Activated CD8-positive, alpha-beta memory T cell treated with anti-CD3 and anti-CD28 coated beads for 36 hours (primary cell): Measurements from ENCODE around the gene PP2D1. TPM values are rescaled to one million over a fixed set of nuclear protein-coding genes. Genes with fewer than 3 reads are reported as not detected.
"Not testable (repeated sequence)": the region's sequence is repeated elsewhere in the genome, so short reads cannot be mapped to it uniquely, and the experiment has no call there.

ENCODE experiments used
- CTCF ChIA-PET: fragments of 350-600 bp; sonication (Branson Sonifier 250); formaldehyde crosslinking; loops from one replicate; lab custom pipeline; 2021; ENCODE audit warnings: antibody characterized with exemption; lab: Charles Lee
- POLR2A ChIA-PET: fragments of 350-600 bp; sonication (Branson Sonifier 250); formaldehyde crosslinking; loops from one replicate; lab custom pipeline; 2021; ENCODE audit warnings: antibody characterized with exemption; lab: Charles Lee
- total RNA-seq, 2 experiments: library from RNA; stranded (reverse); gene quantifications; one replicate each; pipeline ENCODE4 v1.2.3, GENCODE V29; 2021

PP2D1 gene
- total RNA-seq, 2 experiments from 2014 or later = not detected

GRCh38 chr3:20013396-20013795 is 1.3 kb upstream of the PP2D1 start:
- CTCF ChIA-PET = no interaction called here
- POLR2A ChIA-PET = no interaction called here

GRCh38 chr3:20008646-20009045 is 3.4 kb downstream of the PP2D1 start:
- ChIA-PET POLR2A (no interaction called here), CTCF (no interaction called here)

GRCh38 chr3:20007960-20008359 is 4.1 kb downstream of the PP2D1 start:
- POLR2A ChIA-PET = no interaction called here
- CTCF ChIA-PET = no interaction called here

GRCh38 chr3:20001932-20002331 is 10.1 kb downstream of the PP2D1 start:
- CTCF ChIA-PET = no interaction called here
- POLR2A ChIA-PET = no interaction called here

GRCh38 chr3:19997502-19997901 is 14.6 kb downstream of the PP2D1 start:
- CTCF ChIA-PET = no interaction called here
- POLR2A ChIA-PET = no interaction called here

GRCh38 chr3:19994796-19995195 is 17.3 kb downstream of the PP2D1 start:
- POLR2A ChIA-PET = no interaction called here

GRCh38 chr3:19988904-19989303 is 23.2 kb downstream of the PP2D1 start:
- CTCF ChIA-PET, POLR2A ChIA-PET: not testable (repeated sequence)

More at GRCh38 chr3:19994796-19995195, 17.3 kb downstream of the PP2D1 start:
- CTCF ChIA-PET = no interaction called here

- POLR2A ChIA-PET = interaction anchor here (0.6 kb wide), 1 partner anchor 69 kb away, joined by 3 read pairs; no protein-coding TSS in a partner anchor
- CTCF ChIA-PET = no interaction called here
Measured at GRCh38 chr3:19972054-19972453, 40.0 kb downstream of the PP2D1 start.

GRCh38 chr3:19970327-19970726 is 41.7 kb downstream of the PP2D1 start:
- ChIA-PET CTCF (interaction anchor here (0.6 kb wide), 1 partner anchor 1658 kb away, joined by 4 read pairs; no protein-coding TSS in a partner anchor), POLR2A (no interaction called here)

- ChIA-PET POLR2A (no interaction called here), CTCF (no interaction called here)
Measured at GRCh38 chr3:19967812-19968211, 44.3 kb downstream of the PP2D1 start.

GRCh38 chr3:19967208-19967607 is 44.9 kb downstream of the PP2D1 start:
- CTCF ChIA-PET = interaction anchor here (0.6 to 0.7 kb wide), 2 partner anchors 10 to 21 kb away, joined by 3 read pairs; no protein-coding TSS in a partner anchor
- POLR2A ChIA-PET = no interaction called here

GRCh38 chr3:19961960-19962359 is 50.1 kb downstream of the PP2D1 start:
- POLR2A ChIA-PET = no interaction called here
- CTCF ChIA-PET = no interaction called here

- ChIA-PET POLR2A (no interaction called here), CTCF (no interaction called here)
Measured at GRCh38 chr3:19960696-19961095, 51.4 kb downstream of the PP2D1 start.

GRCh38 chr3:19959505-19959904 is 52.6 kb downstream of the PP2D1 start:
- ChIA-PET POLR2A (no interaction called here), CTCF (interaction anchor here (0.6 kb wide), 1 partner anchor 75 kb away, joined by 4 read pairs; no protein-coding TSS in a partner anchor)

- POLR2A ChIA-PET, CTCF ChIA-PET: not testable (repeated sequence)
Measured at GRCh38 chr3:19957354-19957753, 54.7 kb downstream of the PP2D1 start.

GRCh38 chr3:19954676-19955075 is 57.4 kb downstream of the PP2D1 start:
- CTCF ChIA-PET = no interaction called here
- POLR2A ChIA-PET = no interaction called here

GRCh38 chr3:19950316-19950715 is 61.7 kb downstream of the PP2D1 start:
- CTCF ChIA-PET = no interaction called here
- POLR2A ChIA-PET = no interaction called here

- ChIA-PET CTCF (interaction anchor here (0.9 kb wide), 1 partner anchor 11 kb away, joined by 4 read pairs; no protein-coding TSS in a partner anchor), POLR2A (interaction anchor here (1.0 to 1.9 kb wide), 2 partner anchors 93 to 238 kb away, joined by 5 to 13 read pairs; partner anchors contain the start of genes KAT2B and SGO1)
Measured at GRCh38 chr3:19948226-19948591, 63.9 kb downstream of the PP2D1 start.

GRCh38 chr3:19947549-19948225 is 64.4 kb downstream of the PP2D1 start:
- CTCF ChIA-PET = interaction anchor here (0.9 kb wide), 1 partner anchor 10 kb away, joined by 4 read pairs; no protein-coding TSS in a partner anchor
- POLR2A ChIA-PET = interaction anchor here (1.0 to 1.9 kb wide), 3 partner anchors 16 to 238 kb away, joined by 4 to 13 read pairs (median 5); partner anchors contain the start of genes KAT2B and SGO1

GRCh38 chr3:19946832-19947548 is 65.1 kb downstream of the PP2D1 start, which contains the start of gene RAB5A:
Gene RAB5A (plus strand): TSS chr3:19947097. CDS start chr3:19950899, 3,802 bp downstream.
- ChIA-PET POLR2A (interaction anchor here (1.1 to 1.9 kb wide), 2 partner anchors 16 to 94 kb away, joined by 4 to 13 read pairs; partner anchors contain the start of gene KAT2B), CTCF (interaction anchor here (0.9 kb wide), 1 partner anchor 10 kb away, joined by 4 read pairs; no protein-coding TSS in a partner anchor)
